Keratinocyte (primary cell): ENCODE data around the gene CHI3L1.

Experiments
- EZH2 ChIP-seq: IDR thresholded peaks from one replicate; pipeline ENCODE4 v1.6.1; 2012; ENCODE audit warnings: inconsistent platforms, mild to moderate bottlenecking, low read length, moderate library complexity
- TF ChIP-seq, protein P1 (sequence below), 3 experiments: IDR thresholded peaks in 1 of 3; conservative IDR thresholded peaks in 1 of 3; optimal IDR thresholded peaks in 1 of 3; 2 replicates in 2 of 3; 3 replicates in 1 of 3; pipeline versions ENCODE3 to v1.5.1; 2011; ENCODE audit warnings: low read length in 3 of 3, mild to moderate bottlenecking in 3 of 3, moderate library complexity in 2 of 3, control low read depth in 1 of 3, inconsistent platforms in 1 of 3; ENCODE audit not compliant: insufficient read depth in 2 of 3; ENCODE audit errors: extremely low read depth in 1 of 3

DNA sequence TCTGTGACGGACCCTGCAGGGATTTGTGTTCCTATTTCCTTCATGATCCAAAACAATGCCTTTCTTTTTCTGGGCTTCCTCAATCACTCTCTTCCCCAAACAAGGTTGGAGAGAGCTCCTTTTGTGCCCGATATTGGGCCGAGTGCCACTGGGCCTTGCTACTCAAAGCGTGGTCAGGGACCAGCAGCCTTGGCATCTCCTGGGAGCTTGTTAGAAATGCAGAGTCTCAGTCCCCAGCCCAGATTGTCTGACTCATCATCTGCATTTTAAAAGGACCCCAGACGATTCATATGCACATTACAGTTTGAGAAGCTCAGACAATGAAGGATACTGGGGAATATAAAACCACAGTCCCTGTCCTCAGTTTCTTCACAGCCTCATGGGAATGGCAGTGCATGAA, 39.1 kb downstream of the CHI3L1 start:
- no peak for TF ChIP-seq EZH2
- TF ChIP-seq, protein P1, sequence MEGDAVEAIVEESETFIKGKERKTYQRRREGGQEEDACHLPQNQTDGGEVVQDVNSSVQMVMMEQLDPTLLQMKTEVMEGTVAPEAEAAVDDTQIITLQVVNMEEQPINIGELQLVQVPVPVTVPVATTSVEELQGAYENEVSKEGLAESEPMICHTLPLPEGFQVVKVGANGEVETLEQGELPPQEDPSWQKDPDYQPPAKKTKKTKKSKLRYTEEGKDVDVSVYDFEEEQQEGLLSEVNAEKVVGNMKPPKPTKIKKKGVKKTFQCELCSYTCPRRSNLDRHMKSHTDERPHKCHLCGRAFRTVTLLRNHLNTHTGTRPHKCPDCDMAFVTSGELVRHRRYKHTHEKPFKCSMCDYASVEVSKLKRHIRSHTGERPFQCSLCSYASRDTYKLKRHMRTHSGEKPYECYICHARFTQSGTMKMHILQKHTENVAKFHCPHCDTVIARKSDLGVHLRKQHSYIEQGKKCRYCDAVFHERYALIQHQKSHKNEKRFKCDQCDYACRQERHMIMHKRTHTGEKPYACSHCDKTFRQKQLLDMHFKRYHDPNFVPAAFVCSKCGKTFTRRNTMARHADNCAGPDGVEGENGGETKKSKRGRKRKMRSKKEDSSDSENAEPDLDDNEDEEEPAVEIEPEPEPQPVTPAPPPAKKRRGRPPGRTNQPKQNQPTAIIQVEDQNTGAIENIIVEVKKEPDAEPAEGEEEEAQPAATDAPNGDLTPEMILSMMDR (optimal IDR thresholded peaks at IDR 0.05 in 1 of 3, IDR thresholded peaks at IDR 0.05 in 1 of 3, conservative IDR thresholded peaks at IDR 0.05 in 1 of 3; ENCODE audit: extremely low read depth in 1 of 3, insufficient read depth in 2 of 3, low read length in 3 of 3), result no peak
